DMS153 (cell line): ENCODE results near the gene GFER.

Experiments used
- DNase-seq: peaks from one replicate; lab custom pipeline; 2025; lab: John Stamatoyannopoulos, UW

Gene GFER

DNA sequence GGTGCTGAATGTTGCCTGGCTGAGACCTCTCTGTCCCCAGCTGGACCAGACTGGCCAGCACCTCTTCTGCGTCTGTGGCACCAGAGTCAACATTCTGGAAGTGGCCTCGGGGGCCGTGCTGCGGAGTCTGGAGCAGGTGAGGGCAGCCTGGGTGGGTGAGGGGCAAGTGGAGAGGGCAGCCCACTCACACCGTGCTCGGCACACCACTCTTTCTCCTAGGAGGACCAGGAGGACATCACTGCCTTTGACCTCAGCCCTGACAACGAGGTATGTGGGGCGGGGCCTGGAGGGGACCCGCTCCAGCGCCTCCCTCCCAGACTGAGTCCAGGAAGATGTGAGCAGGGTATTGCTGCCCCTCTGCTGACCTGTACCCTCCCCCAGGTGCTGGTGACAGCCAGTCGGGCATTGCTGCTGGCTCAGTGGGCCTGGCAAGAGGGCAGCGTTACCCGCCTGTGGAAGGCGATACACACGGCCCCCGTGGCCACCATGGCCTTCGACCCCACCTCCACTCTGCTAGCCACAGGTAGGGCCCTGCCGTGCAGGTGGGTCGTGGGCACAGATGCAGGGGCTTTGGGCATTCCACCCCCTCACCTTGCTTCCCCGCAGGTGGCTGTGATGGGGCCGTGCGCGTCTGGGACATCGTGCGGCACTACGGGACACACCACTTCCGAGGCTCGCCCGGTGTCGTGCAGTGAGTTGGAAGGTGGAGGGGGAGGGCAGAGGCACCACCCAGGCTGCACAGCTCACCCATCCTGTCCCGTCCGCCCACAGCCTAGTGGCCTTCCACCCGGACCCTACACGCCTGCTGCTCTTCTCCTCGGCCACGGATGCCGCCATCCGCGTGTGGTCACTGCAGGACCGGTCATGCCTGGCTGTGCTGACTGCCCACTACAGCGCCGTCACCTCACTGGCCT, 9.6 kb upstream of the GFER start:
- DNase-seq = no peak

DNA sequence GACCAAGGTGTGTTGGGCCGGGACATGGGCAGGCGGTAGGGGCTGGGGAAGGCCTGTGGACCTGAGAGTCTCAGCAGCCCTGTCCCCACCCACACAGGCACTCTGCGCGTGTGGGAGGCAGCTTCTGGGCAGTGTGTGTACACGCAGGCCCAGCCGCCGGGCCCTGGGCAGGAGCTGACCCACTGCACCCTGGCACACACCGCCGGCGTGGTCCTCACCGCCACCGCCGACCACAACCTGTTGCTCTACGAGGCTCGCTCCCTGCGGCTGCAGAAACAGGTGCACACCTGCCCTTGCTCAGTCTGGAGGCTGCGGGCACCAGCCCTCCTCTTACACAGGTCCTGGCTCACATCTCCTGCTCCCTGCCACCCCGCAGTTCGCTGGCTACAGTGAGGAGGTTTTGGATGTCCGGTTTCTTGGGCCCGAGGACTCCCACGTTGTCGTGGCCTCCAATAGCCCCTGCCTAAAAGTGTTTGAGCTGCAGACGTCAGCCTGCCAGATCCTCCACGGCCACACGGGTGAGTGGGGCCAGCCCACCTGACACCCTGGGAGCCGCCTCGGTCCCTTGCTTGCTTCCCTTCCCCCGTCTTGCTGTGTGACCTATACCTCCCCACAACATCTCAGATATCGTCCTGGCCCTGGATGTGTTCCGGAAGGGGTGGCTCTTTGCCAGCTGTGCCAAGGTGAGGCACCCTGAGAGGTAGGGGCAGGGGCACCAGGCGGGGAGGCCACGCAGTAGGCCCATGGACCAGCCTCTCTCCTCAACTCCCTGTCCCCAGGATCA, 8.4 kb upstream of the GFER start:
- DNase-seq = no peak

DNA sequence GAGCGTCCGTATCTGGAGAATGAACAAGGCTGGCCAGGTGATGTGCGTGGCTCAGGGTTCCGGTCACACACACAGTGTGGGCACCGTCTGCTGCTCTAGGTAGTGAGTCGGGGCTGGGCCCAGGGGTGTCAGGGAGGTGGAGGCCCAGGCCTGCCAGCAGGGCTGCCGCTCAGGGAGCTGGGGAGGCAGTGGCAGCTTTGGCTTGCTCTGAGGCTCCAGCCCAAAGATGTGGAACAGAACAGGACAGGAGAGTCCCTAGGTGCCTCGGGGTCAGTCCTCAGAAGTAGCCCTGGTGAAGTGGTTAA, 7.8 kb upstream of the GFER start:
- DNase-seq = no peak

DNA sequence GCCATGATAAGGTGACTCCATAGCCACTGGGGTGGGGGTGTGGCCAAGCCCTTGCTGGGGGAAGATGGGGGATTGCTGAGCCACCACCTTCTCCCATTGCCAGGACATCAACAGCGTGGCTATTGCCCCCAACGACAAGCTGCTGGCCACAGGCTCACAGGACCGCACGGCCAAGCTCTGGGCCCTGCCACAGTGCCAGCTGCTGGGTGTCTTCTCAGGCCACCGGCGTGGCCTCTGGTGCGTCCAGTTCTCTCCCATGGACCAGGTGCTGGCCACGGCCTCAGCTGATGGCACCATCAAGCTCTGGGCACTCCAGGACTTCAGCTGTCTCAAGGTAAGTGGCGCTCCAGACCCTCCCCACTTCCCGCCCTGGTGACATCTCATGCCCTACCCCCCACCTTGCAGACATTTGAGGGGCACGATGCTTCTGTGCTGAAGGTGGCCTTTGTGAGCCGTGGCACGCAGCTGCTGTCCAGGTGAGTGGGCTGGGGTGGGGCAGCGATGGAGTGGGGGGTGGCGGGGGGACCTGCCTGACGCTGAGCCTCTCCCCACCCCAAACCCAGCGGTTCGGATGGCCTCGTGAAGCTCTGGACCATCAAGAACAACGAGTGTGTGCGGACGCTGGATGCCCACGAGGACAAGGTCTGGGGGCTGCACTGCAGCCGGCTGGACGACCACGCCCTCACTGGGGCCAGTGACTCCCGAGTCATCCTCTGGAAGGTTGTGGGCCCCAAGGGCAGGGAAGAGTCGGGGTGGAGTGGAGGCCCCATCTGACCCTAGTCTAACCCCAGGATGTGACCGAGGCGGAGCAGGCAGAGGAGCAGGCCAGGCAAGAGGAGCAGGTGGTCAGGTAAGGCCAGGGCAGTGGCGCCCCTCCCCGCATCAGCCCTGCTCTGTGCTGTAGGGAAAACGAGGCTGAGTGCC, 6.8 kb upstream of the GFER start:
- DNase-seq = no peak

DNA sequence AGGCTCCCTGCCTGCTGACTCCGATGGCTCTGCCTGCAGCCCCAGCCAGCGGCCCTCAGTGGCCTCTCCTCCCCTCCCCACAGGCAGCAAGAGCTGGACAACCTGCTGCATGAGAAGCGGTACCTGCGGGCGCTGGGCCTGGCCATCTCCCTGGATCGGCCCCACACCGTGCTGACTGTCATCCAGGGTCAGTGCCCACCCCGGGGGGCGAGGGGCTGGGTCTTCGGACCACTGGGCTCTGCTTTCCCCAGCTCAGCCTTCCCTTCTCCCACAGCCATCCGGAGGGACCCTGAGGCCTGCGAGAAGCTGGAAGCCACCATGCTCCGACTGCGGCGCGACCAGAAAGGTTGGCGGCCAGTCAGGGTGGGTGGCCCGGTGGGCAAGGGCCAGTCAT, 6.1 kb upstream of the GFER start:
- DNase-seq = no peak

DNA sequence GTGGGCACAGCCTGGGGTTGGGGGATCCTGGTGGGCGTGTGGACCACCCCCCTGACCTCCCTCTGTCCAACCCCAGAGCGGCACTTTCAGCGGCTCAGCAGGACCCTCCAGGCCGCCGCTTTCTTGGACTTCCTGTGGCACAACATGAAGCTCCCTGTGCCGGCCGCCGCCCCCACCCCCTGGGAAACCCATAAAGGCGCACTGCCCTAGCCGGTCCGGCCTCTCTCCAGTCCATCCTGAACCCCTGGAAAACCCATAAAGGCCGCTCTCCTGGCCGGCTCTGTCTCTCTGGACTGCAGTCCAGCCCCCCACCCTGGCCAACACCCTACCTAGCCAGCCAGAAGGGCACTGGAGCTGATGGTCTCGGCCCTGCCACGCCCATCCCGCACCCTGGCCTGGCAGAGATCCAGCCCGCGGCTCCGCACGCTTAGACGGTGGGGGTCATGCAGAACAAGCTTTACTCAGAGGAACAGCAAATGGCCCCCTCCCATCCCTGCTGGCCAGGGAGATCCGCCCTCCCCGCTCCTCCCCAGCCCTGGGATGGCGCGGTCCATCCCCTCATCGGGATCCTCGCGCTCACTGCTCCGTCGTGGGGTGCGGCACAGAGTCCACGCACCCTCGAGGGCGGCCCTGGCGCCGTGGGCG, 5.4 kb upstream of the GFER start:
- DNase-seq = no peak

DNA sequence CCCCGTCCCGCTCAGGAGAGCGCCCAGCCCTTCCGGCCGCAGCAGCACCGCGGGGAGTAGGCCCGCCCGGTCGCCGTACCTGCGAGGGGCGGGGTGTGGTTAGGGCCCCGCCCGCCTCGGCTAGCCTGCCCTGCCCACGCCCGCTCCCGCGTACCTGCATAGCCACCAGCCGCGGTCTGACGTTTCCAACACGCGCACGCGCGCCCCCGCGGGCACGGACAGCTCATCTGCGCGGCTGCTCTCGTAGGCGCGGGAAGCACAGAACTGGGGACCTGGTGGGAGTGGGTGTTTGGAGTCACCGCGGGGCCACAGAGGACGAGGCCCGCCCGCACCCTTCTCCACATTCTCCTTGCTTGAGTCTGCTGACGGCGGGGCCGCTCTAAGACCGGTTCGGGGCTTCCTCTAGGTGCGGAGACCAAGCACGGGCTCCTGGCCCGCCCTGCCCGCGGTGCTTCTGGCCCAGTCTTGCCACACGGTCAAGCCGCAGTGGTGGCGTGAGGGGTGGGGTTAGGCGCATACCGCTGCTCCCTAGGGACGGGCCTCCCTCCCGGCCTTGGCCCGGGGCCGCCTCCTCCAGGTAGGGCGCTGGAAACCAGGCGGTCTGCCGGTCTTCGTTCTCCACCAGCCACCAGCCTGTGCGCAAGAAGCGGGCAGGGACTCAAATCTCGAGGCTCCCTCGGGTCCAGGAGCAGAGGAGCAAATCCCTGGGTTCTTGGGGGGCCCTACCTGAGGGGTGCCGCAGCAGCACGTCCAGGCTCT, 4.5 kb upstream of the GFER start:
- peak; percentile 75 for DNase-seq

DNA sequence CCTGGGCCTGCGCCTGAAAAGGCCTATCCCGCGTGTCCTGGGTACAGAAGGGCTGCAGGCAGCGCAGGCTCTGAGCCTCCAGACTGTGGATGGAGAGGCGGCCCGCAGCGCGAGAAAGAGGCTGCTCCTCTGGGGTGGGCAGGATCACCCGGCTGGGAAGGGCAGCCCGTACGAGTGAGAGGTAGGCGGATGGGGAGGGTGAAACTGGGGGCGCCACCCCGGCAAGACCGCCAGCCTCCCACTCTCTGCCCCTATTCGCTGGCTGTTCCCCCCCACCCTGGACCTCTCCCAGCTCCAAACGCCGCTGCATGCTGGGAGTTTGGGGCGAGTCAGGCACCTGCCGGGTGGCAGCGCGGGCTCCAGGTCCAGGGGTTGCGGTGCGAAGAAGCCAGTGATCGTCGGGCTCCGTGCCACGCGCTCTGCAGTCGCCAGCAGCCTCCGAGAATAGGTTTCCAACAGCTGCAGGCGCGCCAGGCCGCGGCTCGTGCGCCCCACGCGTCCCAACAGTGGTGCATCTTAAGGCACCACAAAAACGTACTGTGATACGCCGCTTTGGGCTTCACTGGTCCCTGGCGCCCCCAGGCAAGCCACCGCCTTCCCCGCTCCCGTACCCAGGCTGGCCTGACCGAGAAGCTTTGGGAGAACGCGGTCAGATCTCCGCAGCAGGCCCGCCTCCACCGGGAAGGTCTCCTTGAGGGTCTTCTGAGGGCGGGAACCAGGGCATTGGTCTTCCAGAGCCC, 3.8 kb upstream of the GFER start:
- DNase-seq = no peak

DNA sequence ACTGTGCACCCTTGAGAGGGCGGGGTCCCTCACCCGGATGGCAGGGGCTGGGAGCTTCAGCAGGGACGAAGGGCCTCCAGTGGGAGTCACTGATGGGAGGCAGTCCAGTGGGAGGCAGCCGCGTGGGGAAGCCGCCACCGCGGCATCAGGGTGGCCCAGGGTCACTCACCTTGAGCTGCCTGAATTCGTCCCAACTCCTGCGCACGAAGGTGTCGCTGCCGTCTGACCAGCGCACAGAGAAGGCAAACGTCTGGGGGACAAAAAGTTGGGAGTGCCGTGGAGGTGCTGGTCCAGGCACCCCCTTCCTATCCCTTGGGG, 3.3 kb upstream of the GFER start:
- no peak for DNase-seq

DNA sequence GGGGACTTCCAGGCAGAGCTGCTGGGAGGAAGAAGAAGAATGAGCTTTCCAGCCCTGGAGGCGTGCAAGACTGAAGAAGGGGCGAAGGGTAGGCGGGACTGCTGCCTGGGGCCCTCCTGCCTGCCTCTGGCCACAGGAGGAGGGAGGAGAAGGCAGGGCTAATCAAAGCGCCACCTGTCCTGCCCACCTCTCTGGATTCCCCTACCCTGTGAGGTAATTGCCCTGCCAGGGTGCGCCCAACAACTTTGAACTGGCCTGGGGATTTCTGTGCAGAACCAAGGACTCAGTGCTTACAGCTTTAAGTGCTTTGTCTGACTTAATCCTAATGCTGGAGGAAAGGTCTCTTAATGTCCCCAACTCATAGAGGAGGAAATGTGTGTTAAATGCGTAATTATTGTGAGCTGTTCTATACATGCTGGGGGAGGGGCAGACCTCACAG, 2.6 kb upstream of the GFER start, which contains the start of gene NOXO1:
Gene NOXO1, minus strand, starts transcription at position 72 of the 439 bp plus-strand sequence. CDS start 290 bp downstream, outside the sequence.
- no peak for DNase-seq

DNA sequence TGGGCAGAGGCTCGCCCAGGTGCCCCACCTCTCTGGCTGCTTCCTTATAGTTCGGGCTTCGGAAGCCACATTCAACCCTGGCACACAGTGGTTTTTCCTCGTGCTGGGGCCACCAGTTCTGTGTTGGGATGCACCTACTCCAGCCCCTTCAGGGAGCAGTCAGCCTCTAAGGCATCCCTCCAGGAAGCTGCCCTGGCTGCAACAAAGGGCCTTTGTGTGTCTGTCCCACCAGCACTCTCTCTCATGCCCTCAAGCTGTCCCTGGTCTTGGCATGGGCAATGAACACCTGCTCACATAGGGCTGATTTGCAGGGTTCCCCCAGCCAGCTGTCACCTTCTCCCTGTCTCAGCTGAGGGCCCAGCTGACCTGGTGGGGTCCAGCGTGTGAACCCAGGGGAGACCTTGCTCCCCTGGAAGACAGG, 2.0 kb upstream of the GFER start:
- peak; percentile 5 for DNase-seq

DNA sequence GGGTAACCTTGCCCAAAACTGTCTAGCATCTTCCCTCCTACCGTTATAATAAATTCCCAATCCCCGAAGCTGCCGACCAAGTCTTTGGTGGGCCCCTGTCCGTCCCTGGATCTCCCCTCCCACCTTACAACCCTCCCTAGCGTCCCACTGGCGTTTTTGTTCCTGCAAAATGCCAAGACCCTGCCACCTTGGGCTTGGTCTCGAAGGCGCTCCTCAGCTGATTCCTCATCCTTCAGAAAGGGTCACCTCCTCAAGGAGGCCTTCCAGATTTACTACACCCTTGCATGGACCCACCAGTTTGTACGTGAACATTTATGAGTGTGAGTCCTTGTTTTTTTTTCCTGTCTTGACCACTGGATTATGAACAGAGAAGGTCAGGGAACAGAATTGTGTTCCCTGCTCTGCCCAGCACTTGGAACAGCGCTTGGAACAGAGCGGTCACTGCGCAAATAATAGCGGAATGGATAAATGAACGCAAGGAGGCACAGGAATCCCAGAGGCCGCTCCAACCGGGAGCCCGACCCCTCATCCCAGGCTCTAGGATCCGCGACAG, 926 bp upstream of the GFER start:
- no peak for DNase-seq

DNA sequence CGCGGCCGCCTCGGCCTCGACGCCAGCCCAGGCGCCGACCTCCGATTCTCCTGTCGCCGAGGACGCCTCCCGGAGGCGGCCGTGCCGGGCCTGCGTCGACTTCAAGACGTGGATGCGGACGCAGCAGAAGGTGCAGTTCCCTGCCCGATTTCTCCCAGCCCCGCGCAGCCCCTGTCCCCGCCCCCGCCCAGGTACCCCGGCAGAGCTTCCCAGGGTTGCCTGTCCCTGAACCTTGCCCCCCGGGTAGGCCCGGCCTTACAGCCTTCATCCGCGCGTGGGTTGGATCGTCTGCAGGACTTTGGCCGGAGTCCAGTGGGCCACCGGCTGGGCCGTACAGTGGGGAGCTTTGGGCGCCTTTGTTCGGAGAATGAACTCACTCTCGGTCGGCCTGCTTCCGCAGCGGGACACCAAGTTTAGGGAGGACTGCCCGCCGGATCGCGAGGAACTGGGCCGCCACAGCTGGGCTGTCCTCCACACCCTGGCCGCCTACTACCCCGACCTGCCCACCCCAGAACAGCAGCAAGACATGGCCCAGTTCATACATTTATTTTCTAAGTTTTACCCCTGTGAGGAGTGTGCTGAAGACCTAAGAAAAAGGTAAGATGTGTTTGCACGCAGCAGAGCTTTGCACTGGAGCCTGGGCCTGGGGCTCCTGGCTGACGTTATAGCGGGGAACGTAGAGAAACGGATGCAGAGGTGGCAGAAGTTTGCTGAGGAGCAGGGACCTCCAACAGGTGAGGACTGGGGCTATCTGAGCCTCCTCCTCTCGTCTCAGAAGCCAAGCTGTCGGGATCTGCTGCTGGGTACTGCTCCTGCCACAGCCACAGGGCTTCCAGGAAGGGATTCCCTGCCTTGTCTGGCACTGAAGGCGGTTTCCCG, 593 bp downstream of the GFER start:
- DNase-seq = no peak

DNA sequence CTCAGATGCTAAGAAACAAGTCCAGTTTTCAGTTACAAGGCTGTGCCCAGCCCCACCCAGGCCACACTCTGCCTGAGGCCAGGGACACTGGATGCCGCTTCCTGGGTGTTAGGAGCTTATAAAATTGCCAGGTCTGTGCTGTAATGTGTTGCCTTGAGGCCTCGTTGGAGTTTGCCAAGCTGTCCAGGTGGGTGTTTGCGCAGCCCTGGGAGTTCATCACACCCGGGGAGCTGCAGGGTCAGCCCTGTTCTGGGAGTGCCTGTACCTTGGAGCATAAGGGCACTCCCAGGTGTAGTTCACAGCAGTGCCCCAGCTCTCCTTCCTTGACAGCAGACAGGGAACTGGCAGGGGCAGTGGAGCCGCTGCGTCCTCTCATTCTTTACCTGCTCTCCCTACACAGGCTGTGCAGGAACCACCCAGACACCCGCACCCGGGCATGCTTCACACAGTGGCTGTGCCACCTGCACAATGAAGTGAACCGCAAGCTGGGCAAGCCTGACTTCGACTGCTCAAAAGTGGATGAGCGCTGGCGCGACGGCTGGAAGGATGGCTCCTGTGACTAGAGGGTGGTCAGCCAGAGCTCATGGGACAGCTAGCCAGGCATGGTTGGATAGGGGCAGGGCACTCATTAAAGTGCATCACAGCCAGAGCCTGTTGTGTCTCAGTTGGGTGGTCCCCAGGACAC, 1.6 kb downstream of the GFER start:
- DNase-seq = no peak

DNA sequence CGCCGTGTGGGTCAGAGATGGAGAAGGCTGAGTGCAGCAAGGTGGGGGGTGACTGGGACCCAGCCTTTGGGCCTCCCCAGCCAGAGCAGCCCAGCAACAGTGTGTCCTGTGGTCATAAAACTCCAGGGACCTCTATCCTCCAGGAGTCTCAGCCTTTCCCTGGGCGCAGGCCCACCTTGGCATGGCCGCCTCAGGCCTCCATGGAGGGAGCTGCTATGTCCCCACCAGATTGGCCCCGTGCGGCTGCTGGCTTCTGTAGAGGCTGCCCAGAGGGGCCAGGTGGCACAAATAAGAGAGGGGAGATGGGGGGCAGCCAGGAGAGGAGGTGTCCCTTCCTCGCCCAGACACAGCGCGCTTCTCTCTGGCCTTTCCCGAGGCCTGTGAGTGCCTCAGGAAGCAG, 3.2 kb downstream of the GFER start:
- no peak for DNase-seq

DNA sequence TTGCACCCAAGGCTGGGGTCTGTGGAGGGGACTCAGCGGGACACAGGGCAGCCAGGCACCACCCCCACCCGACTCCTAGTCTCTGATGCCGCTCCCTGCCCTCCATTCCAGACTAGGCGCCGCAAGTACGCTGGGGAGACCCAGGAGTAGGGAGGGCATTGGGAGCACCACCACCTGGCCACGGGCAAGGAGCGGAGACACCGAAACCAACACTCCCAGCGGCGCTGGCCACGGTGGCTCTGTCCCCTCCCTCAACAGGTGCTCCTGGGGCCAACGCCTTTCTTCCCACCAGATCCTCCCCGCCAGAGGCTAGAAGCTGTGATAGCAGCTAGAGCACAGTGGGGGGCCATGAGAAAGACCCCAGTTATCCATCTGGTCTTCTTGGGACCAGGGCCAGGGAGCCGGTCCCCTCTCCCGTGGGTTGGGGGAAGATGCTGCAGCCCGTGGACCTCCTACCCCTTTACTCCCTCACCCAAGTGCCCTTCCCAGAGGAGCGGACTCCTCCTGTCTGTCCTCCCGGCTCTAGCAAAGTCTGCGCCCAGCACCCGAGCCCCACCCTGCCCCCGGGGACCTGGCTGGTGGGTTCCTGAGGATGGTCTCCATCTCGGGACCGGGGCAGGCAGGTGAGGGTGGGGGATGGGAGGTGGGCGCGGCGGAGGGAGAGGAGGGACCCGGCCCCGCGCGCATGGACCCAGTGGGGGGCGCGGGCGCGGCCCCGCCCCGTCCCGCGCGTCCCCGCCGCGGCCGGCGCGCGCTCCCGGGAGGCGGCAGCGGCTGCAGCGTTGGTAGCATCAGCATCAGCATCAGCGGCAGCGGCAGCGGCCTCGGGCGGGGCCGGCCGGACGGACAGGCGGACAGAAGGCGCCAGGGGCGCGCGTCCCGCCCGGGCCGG, 5.5 kb downstream of the GFER start, which contains the start of gene SYNGR3:
Gene SYNGR3, plus strand, starts transcription at position 762 of the 892 bp plus-strand sequence. CDS start 133 bp downstream, outside the sequence.
- no peak for DNase-seq

DNA sequence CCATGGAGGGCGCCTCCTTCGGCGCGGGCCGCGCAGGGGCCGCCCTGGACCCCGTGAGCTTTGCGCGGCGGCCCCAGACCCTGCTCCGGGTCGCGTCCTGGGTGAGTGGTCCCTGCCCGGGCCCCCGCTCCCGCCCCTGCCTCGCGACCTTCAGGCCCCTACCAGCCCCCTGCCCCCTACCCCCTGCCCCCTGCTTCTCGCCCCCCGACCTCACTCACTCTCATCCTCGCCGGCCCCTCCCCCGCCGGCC, 6.0 kb downstream of the GFER start:
- no peak for DNase-seq
